Left ventricle myocardium superior (tissue), 1 donor: ENCODE data around the gene GPD2. TPM values are rescaled to one million over a fixed set of nuclear protein-coding genes. Genes with fewer than 3 reads are reported as not detected.

ENCODE experiments used
- ATAC-seq: fragments of 200-7000 bp; cut with Tn5 transposase; one replicate; pipeline ENCODE4 v1.9.1; 2020; ENCODE audit warnings: mild to moderate bottlenecking, moderate library complexity
- DNase-seq: peaks from one replicate; pipeline ENCODE4 v3.0.0-alpha.2; 2020
- intact Hi-C: fragments of 100-400 bp; cut with micrococcal nuclease; formaldehyde crosslinking; loops from one replicate; pipeline ENCODE4 v1.11.0; 2022
- total RNA-seq: library from RNA; stranded (reverse); fragmentation: NEBNext Ultra II Directional; extraction: Animal tissue kit (Norgen Biotek cat#: 25700); gene quantifications from one replicate; pipeline ENCODE4 v1.2.1, GENCODE V29; 2021
- donor health status: DM: no; HTN: yes; CAD: no; lungs with severe emphysema.

The GPD2 gene
- total RNA-seq, 1 donor from 2014 or later, result 18.5 TPM

DNA sequence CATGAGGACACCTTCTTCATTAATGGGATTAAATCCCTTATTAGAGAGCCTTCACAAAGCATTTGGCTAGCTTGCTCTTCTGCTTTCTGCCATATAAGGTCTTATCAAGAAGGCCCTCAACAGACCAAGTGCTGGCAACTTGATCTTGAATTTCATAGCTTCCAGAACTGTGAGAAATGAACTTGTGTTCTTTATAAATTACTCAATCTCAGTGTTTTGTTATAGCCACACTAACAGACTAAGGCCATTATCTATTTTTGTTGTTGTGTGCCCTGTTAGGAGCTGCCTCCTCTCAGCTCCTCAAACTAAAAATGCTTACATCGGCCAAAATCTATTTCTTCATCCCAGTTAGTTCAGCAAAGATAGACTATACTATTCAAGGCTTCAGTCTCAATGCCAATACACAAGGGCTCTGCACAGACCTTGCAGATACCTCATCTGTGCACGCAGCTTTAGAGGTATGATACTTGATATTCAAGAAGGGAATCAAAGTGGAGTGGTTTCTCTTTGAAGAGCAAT is 182.9 kb downstream of the GPD2 start:
- DNase-seq (no peak), ATAC-seq (no peak)
- intact Hi-C loops, result no loop called here

GRCh38 chr2:156622491-156622890 is 186.3 kb downstream of the GPD2 start:
- ATAC-seq (no peak), DNase-seq (no peak)
- intact Hi-C loops, result no loop called here

DNA sequence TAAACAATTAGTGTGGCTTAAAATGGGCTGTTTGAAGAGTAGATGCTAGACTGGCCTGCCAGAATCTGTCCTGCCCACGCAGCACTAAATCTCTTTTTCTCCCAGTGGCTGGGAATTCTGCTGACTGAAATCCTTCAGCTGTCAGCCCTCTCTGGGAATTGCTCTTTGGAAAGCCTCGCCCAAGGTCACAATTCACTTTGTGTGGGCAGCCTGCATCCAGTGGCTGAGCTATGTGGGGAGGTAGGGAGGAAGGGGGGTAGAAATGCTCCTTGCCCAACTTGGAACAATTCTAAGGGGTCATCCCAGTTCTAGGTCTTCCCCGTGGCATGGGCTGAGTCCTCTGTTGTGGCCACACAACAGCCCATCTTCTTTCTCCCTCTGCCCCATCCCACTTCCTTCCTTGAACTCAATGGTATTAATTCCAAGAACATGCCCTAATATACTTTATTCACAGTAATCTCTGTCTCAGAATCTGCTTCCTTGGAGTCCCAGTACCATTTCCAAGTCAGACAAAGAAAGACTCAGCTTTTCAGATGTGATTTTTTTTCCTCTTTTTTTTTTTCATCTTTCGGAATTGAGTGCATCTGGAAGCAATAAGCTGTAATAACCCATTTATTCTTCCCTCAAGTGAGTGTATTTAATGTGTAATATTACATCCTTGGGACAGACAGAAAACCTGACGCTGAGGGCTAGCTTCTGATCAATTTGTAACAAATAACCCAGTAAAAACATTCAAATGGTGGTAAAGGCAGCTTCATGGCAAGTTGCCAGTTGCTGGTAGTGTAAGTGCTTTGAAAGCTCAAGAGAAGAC is 189.4 kb downstream of the GPD2 start:
- peak; percentile 92 for ATAC-seq

GRCh38 chr2:156626931-156627330 is 190.8 kb downstream of the GPD2 start:
- DNase-seq (no peak), ATAC-seq (no peak)
- intact Hi-C loops, result no loop called here

More for the DNA sequence above, 189.4 kb downstream of the GPD2 start:
- intact Hi-C loops, result no loop called here
- DNase-seq, result peak; percentile 47

DNA sequence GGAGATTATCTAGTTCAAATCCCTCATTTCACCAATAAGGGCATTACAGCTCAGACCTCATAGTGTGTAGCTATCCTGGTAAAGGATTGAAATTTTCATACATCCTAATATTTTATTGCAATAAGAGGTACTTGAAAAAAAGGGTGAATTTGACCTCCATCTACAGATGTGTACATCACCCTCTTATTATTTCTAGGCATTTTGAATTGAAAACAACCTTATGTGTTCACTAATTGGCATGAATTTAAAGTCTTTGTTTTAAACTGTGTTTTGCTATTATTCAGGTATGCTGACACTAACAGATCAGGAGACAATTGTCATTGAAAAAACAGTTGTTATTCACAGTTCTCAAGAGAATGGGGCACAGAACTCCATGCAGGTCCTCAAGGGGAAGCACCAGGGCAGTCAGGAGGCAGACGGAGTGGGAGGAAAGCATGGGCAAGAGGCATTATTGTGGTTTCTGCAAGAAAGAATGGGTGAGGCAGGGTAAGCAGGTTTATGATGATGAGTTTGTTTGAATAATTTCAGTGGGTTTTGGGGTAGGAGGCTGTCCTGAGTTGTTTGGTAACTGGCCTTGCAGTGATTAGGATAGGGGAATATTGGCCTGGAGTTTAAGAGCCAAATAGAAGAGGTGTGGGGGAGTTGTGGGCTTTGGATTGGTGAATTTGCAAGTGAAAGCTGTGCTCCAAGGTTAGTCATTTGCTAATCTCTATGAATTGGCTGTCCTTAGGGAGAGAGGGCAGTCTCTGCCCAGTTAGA is 194.6 kb downstream of the GPD2 start:
- no peak for DNase-seq

GRCh38 chr2:156635646-156636045 is 199.5 kb downstream of the GPD2 start:
- intact Hi-C loops, result no loop called here
- ATAC-seq, result no peak
- no peak for DNase-seq

More for the DNA sequence above, 194.6 kb downstream of the GPD2 start:
- ATAC-seq, result no peak
- intact Hi-C loops, result no loop called here

Other genes starting within 250 kb of the GPD2 start
- 1.4 TPM for gene NR4A2, start 103.7 kb upstream of the GPD2 start, total RNA-seq